ENCODE measurements around the gene PICALM.
"Not testable (repeated sequence)": the region's sequence is repeated elsewhere in the genome, so short reads cannot be mapped to it uniquely, and the experiment has no call there.

Gene PICALM, protein sequence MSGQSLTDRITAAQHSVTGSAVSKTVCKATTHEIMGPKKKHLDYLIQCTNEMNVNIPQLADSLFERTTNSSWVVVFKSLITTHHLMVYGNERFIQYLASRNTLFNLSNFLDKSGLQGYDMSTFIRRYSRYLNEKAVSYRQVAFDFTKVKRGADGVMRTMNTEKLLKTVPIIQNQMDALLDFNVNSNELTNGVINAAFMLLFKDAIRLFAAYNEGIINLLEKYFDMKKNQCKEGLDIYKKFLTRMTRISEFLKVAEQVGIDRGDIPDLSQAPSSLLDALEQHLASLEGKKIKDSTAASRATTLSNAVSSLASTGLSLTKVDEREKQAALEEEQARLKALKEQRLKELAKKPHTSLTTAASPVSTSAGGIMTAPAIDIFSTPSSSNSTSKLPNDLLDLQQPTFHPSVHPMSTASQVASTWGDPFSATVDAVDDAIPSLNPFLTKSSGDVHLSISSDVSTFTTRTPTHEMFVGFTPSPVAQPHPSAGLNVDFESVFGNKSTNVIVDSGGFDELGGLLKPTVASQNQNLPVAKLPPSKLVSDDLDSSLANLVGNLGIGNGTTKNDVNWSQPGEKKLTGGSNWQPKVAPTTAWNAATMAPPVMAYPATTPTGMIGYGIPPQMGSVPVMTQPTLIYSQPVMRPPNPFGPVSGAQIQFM

DNA sequence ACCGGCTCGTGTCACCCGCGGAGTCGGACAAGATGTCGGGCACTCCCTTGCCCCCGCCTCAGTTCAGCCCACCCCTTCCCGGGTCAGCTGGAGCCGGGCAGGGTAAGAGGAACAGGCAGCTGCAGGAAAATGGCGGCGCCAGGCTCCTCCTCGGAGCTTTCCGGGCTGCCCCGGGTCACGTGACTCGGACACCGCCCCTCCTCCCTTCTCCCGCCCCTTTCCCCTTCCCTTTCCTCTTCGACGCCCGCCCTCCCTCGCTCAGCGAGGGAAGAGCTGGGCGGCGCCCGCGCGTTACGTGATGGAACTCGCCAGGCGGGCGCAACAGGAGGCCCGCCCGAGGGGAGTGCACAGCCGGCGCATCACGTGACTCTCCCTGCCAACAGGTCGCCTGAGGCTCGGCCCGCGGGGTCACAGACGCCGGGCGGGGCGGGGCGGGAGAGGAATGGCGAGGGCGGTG, at the start of gene PICALM:
Gene PICALM (minus strand): TSS at position 134 of the 457 bp plus-strand sequence. CDS start 304 bp downstream, outside the sequence.
- peak; percentile 100 for DNase-seq (ENCODE audit: low spot score)

DNA sequence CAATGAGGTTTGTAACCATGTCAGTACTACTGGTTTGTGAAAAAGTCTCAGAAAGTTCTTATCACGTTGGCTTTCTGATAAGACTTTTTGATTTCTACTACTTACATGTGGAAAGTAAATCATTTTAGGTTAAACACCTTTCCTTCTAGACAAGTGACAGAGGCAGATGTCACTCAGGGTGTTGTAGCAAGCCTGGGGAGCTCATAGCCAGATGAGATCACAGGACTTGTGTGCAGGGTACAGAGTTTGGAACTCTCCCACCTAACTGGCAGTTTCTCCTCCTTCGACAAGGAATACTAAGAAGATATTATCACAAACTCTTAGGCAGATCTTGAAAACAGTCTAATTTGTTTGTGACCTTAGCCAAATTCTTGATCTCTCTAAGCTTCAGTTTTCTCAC, 49.4 kb upstream of the PICALM start:
- DNase-seq (ENCODE audit: low spot score), result no peak

DNA sequence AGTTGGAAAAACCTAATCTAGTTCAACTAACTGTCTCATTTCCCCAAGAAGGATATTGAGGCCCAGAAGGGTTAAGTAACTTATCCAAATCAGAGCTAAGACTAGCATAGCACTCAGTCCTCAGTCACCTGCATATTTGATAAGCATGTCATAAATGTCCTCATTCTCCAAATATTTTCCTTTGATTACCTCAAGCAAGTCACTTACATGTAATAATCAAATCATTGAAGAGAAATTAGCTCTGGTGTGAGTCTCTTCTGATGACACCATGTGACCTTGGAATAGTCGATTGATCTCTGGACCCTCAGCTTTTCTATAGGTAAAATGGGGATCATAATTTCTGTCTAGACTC, 48.8 kb upstream of the PICALM start:
- DNase-seq (ENCODE audit: low spot score), result no peak

GRCh38 chr11:86117001-86117711, 48.3 kb upstream of the PICALM start:
- DNase-seq (ENCODE audit: low spot score), result no peak

- DNase-seq (ENCODE audit: low spot score), result no peak
These were observed 47.5 kb upstream of the PICALM start for GRCh38 chr11:86116386-86116726.

- no peak for DNase-seq (ENCODE audit: low spot score)
These were observed 46.9 kb upstream of the PICALM start for GRCh38 chr11:86115542-86116385.

DNA sequence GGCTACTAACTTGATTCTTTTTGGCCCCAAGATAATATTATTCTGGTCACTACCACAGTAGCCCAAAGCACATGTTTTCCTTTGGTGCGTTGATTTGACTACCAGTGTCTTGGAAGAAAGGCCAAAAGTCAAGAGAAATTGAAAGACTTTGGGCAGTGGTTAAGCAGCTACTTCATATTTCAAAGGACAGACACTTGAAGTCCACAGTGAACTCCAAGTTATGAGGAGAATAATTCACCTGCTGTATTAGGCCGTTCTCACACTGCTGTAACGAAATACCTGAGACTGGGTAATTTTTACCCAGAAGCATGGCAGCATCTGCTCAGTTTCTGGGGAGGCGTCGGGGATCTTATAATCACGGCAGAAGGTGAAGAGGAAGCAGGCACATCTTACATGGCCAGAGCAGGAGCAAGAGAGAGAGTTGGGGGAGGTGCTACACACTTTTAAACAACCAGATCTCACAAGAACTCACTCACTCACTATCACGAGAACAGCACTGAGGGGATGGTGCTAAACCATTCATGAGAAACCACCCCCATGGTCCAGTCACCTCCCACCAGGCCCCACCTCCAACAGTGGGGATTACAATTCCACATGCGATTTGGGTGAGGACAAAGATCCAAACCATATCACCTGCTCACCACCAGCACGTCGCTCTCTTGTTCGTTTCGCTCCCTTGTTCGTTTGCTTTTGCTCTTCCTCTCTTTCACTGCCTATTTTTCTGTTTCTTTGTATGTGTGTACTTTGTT, 40.2 kb upstream of the PICALM start:
- no peak for DNase-seq (ENCODE audit: low spot score)

DNA sequence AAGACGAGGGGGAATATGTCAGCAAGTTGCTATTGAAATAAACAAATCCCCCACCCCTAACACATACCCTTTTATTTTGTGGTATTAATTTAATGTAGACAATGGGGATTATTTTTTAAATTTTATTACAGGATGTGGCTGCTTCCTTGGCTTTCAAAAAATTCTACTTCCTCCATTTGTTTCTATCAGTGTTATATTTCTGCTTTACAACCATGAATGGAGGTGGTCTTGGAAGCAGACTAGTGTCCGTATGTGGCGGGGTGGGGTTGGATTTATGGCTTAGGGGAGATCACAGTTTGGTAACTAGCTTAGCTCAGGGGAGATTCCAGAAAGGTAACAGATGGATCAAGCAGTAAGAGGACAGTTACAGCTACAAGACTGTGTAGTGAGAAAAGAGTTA, 39.3 kb upstream of the PICALM start:
- DNase-seq (ENCODE audit: low spot score), result no peak

DNA sequence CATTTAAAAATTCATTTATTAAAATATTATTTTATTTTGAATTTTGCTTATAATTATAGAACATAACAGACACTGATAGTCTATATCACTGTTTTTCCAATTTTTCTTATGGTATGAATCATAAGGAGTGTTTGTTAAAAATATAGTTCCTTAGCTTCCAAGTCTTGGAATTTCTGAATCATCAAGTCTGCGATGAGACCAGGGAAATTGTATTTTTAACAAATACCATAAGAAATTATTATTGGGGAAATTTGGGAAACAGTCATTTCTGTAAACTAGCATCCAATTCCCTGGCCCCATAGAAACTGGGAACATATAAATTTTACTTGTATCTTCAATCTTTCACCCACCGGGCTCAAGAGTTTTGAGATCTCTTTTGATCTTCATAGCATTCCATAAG, 38.0 kb upstream of the PICALM start:
- DNase-seq (ENCODE audit: low spot score), result no peak

DNA sequence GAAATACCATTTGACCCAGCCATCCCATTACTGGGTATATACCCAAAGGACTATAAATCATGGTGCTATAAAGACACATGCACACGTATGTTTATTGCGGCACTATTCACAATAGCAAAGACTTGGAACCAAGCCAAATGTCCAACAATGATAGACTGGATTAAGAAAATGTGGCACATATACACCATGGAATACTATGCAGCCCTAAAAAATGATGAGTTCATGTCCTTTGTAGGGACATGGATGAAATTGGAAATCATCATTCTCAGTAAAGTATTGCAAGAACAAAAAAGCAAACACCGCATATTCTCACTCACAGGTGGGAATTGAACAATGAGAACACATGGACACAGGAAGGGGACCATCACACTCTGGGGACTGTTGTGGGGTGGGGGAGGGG, 37.1 kb upstream of the PICALM start:
- not testable (repeated sequence) for DNase-seq (ENCODE audit: low spot score)

DNA sequence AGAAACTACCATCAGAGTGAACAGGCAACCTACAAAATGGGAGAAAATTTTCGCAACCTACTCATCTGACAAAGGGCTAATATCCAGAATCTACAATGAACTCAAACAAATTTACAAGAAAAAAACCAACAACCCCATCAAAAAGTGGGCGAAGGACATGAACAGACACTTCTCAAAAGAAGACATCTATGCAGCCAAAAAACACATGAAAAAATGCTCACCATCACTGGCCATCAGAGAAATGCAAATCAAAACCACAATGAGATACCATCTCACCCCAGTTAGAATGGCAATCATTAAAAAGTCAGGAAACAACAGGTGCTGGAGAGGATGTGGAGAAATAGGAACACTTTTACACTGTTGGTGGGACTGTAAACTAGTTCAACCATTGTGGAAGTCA, 36.7 kb upstream of the PICALM start:
- DNase-seq (ENCODE audit: low spot score), result not testable (repeated sequence)

DNA sequence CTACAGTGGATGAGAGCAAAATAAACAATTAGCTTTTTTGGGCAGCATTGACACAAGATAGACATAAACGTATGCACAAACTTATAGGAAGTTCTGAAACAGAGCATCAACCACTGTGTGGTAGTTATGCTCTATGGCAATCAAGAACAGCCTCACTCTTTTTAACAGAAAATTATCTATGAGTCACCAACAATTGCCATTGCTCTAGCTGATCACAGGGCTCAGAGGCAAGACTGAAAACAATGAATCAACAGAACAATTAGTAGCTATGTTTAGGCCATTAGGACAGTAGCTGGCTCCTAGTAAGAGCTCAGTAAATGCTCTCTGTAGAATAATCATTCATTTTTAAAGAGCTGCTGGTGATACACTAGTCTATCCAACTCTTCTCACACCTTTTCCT, 34.9 kb upstream of the PICALM start:
- no peak for DNase-seq (ENCODE audit: low spot score)

- no peak for DNase-seq (ENCODE audit: low spot score)
These were observed 33.1 kb upstream of the PICALM start for GRCh38 chr11:86101941-86102407.

GRCh38 chr11:86101493-86101892, 32.6 kb upstream of the PICALM start:
- no peak for DNase-seq (ENCODE audit: low spot score)

- DNase-seq (ENCODE audit: low spot score), result no peak
These were observed 31.0 kb upstream of the PICALM start for GRCh38 chr11:86099874-86100273.

DNA sequence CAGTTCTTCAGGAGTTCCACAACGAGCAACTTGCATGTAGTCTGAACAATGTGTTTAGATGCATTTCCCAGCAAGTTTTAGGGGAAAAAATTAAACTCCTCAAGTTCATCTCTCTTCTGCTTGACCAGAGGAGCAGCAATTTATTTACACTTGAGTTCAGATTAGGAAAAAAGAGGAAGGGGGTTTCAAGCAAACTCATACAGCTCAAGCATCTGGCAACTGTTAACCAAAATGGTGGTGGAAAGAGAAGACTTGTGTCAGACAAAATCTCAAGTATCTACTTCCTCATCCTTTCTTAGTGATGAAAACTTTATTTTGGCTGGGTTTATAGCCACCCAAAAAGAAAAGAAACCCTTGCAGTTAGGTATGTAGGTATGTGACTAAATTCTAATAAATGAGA, 29.1 kb upstream of the PICALM start:
- no peak for DNase-seq (ENCODE audit: low spot score)

GRCh38 chr11:86091566-86091965, 22.7 kb upstream of the PICALM start:
- no peak for DNase-seq (ENCODE audit: low spot score)

- no peak for DNase-seq (ENCODE audit: low spot score)
These were observed 22.2 kb upstream of the PICALM start for GRCh38 chr11:86091086-86091485.

GRCh38 chr11:86089659-86090058, 20.8 kb upstream of the PICALM start:
- DNase-seq (ENCODE audit: low spot score), result no peak

- not testable (repeated sequence) for DNase-seq (ENCODE audit: low spot score)
These were observed 18.8 kb upstream of the PICALM start for GRCh38 chr11:86087688-86088087.

DNA sequence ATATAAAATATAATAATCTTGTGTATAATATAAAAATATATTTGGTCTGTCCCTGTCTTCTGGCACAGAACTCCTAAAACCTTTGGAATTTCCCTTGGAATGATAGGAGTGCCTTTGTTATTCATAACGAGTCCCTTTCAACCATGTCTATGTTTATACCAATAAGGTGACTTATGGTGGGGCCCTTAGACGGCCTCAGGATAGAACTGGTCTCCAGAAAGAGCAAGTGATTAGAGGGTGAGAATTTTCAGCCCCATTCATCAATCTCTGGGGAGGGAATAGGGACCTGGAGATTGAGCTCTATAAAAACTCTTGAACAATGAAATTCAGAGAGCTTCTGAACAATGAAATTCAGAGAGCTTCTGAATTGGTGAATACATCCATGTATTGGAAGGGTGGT, 18.4 kb upstream of the PICALM start:
- no peak for DNase-seq (ENCODE audit: low spot score)

Data from hematopoietic multipotent progenitor cell treated with erythropoietin and hydrocortisone succinate and interleukin-3 and kit ligand, for 17 days (in vitro differentiated cells).